HCT116 (cell line): ENCODE data around the gene ATG101. TPM values are rescaled to one million over a fixed set of nuclear protein-coding genes. Genes with fewer than 3 reads are reported as not detected.

ENCODE experiments used
- ATAC-seq: fragments of 200-7000 bp; cut with Tn5 transposase; 2 replicates; pipeline ENCODE4 v1.9.1; 2020; ENCODE audit warnings: mild to moderate bottlenecking, moderate library complexity
- BruUV-seq: library from RNA; stranded (reverse); fragments of 400-500 nt; replicated peaks from 2 replicates; lab custom pipeline; 2021; lab: Mats Ljungman, UMichigan
- CTCF ChIA-PET: fragments of 300-600 bp; sonication (Branson Sonifier 250); formaldehyde crosslinking; loops from one replicate; lab custom pipeline; 2021; ENCODE audit warnings: antibody characterized with exemption; lab: Charles Lee
- POLR2A ChIA-PET: fragments of 300-600, 350-600 bp; sonication (Branson Sonifier 250); formaldehyde crosslinking; loops from one replicate; lab custom pipeline; 2021; ENCODE audit warnings: antibody characterized with exemption; lab: Charles Lee
- RAD21 ChIA-PET, 2 experiments: fragments of 300-600 bp; sonication (Branson Sonifier 250); formaldehyde crosslinking; loops; one replicate each; lab custom pipeline; 2023; ENCODE audit warnings: low total read pairs in 2 of 2; ENCODE audit not compliant: uncharacterized antibody in 2 of 2, unreplicated experiment in 2 of 2, low non-redundant PET in 1 of 2; lab: Charles Lee
- DNase-seq: peaks from one replicate; pipeline ENCODE4 v3.0.0-alpha.2; 2010; ENCODE audit warnings: low read depth, low spot score
- H2AFZ ChIP-seq: fragments of 200-600 bp; shearing (Covaris generic), sonication (generic); 2 replicates; pipeline ENCODE4 v1.6.1; 2017; ENCODE audit warnings: low read depth, mixed run types, mixed read lengths, antibody characterized with exemption, low read length; ENCODE audit not compliant: poor library complexity, severe bottlenecking
- H3K27ac ChIP-seq: 2 replicates; pipeline ENCODE4 v1.5.1; 2012; ENCODE audit warnings: low read depth, low read length
- H3K27me3 ChIP-seq: fragments of 200-600 bp; sonication (generic); 2 replicates; pipeline ENCODE4 v1.6.1; 2016; ENCODE audit warnings: mixed run types, low read length, mixed read lengths; ENCODE audit not compliant: insufficient read depth
- H3K36me3 ChIP-seq, 2 experiments: fragments of 200-500 bp in 1 of 2; fragments of 200-600 bp in 1 of 2; sonication (Bioruptor generic) in 1 of 2; sonication (generic) in 1 of 2; 2 replicates each; pipeline versions ENCODE4 v1.5.1 to v1.6.1; 2014 to 2016; ENCODE audit warnings: low read length in 2 of 2, inconsistent platforms in 1 of 2, mixed read lengths in 1 of 2, mixed run types in 1 of 2; ENCODE audit not compliant: insufficient read depth in 2 of 2, control insufficient read depth in 1 of 2
- H3K4me1 ChIP-seq, 2 experiments: fragments of 200-600 bp in 1 of 2; sonication (generic) in 1 of 2; 2 replicates each; pipeline versions ENCODE4 v1.5.1 to v1.6.1; 2012 to 2017; ENCODE audit warnings: low read length in 2 of 2, inconsistent platforms in 1 of 2, mild to moderate bottlenecking in 1 of 2, mixed read lengths in 1 of 2, mixed run types in 1 of 2, moderate library complexity in 1 of 2; ENCODE audit not compliant: insufficient read depth in 2 of 2, control insufficient read depth in 1 of 2
- H3K4me2 ChIP-seq: fragments of 200-600 bp; sonication (generic); 2 replicates; pipeline ENCODE4 v1.6.1; 2017; ENCODE audit warnings: mixed run types, low read length, mixed read lengths
- H3K4me3 ChIP-seq, 2 experiments: fragments of 200-600 bp in 1 of 2; sonication (generic) in 1 of 2; replicated peaks in 1 of 2; 2 replicates each; pipeline ENCODE4 v1.5.1; 2011 to 2016; ENCODE audit warnings: low read length in 2 of 2, control low read depth in 1 of 2, low read depth in 1 of 2, mild to moderate bottlenecking in 1 of 2, mixed read lengths in 1 of 2, mixed run types in 1 of 2
- H3K79me2 ChIP-seq: fragments of 200-600 bp; sonication (generic); 2 replicates; pipeline ENCODE4 v1.6.1; 2017; ENCODE audit warnings: mild to moderate bottlenecking, mixed run types, low read length, moderate library complexity, mixed read lengths; ENCODE audit not compliant: insufficient read depth
- H3K9ac ChIP-seq: fragments of 200-600 bp; sonication (generic); 2 replicates; pipeline ENCODE4 v1.6.1; 2016; ENCODE audit warnings: low read length, mixed read lengths
- H3K9me2 ChIP-seq: fragments of 200-600 bp; sonication (generic), shearing (Covaris generic); 2 replicates; pipeline ENCODE4 v1.6.1; 2017; ENCODE audit warnings: mixed run types, mild to moderate bottlenecking, moderate library complexity; ENCODE audit not compliant: insufficient read depth
- H3K9me3 ChIP-seq, 2 experiments: fragments of 200-500 bp in 1 of 2; fragments of 200-600 bp in 1 of 2; sonication (Bioruptor generic) in 1 of 2; sonication (generic) in 1 of 2; 2 replicates each; pipeline ENCODE4 v1.6.1; 2014 to 2017; ENCODE audit warnings: low read length in 2 of 2, mixed read lengths in 2 of 2, inconsistent platforms in 1 of 2, low read depth in 1 of 2, mild to moderate bottlenecking in 1 of 2, mixed run types in 1 of 2, moderate library complexity in 1 of 2; ENCODE audit not compliant: control insufficient read depth in 1 of 2, insufficient read depth in 1 of 2
- H4K20me1 ChIP-seq: fragments of 200-600 bp; sonication (generic), shearing (Covaris generic); 2 replicates; pipeline ENCODE4 v1.6.1; 2017; ENCODE audit warnings: mixed run types, mild to moderate bottlenecking, moderate library complexity; ENCODE audit not compliant: insufficient read depth
- CBX3 ChIP-seq: IDR thresholded peaks from 2 replicates; pipeline ENCODE4 v1.6.1; 2012; ENCODE audit warnings: low read depth
- ELF1 ChIP-seq: IDR thresholded peaks from 2 replicates; pipeline ENCODE4 v1.6.1; 2012; ENCODE audit warnings: low read depth, borderline replicate concordance
- EZH2 ChIP-seq: fragments of 200-600 bp; sonication (generic); IDR thresholded peaks from 2 replicates; pipeline ENCODE4 v1.6.1; 2017; ENCODE audit warnings: antibody characterized with exemption, mixed run types
- FOSL1 ChIP-seq: IDR thresholded peaks from 2 replicates; pipeline ENCODE4 v1.6.1; 2012; ENCODE audit warnings: low read depth
- MAX ChIP-seq: IDR thresholded peaks from 2 replicates; pipeline ENCODE4 v1.6.1; 2012
- POLR2A ChIP-seq: IDR thresholded peaks from 2 replicates; pipeline ENCODE4 v1.7.0; 2011; ENCODE audit warnings: borderline replicate concordance; ENCODE audit not compliant: insufficient read depth, insufficient read length; ENCODE audit errors: extremely low read depth
- POLR2AphosphoS5 ChIP-seq: IDR thresholded peaks from 2 replicates; pipeline ENCODE4 v1.6.1; 2011; ENCODE audit warnings: mild to moderate bottlenecking, low read depth, low read length, moderate library complexity
- SIN3A ChIP-seq: IDR thresholded peaks from 2 replicates; pipeline ENCODE4 v1.6.1; 2012; ENCODE audit warnings: low read depth
- SP1 ChIP-seq: IDR thresholded peaks from 2 replicates; pipeline ENCODE4 v1.6.1; 2012; ENCODE audit warnings: low read depth
- SRF ChIP-seq: IDR thresholded peaks from 2 replicates; pipeline ENCODE4 v1.6.1; 2012; ENCODE audit warnings: low read depth
- TCF7L2 ChIP-seq: IDR thresholded peaks from 2 replicates; pipeline ENCODE4 v1.7.0; 2011; ENCODE audit warnings: borderline replicate concordance, inconsistent platforms; ENCODE audit not compliant: insufficient read depth, insufficient read length; ENCODE audit errors: extremely low read depth
- YY1 ChIP-seq: IDR thresholded peaks from 2 replicates; pipeline ENCODE4 v1.6.1; 2011; ENCODE audit warnings: low read length, low read depth, moderate library complexity, mild to moderate bottlenecking; ENCODE audit not compliant: insufficient replicate concordance; ENCODE audit errors: extremely low read depth
- ZFX ChIP-seq: fragments of 450-650 bp; IDR thresholded peaks from 2 replicates; pipeline ENCODE4 v1.6.1; 2017
- ZNF274 ChIP-seq: fragments of 200-500 bp; sonication (Bioruptor generic); IDR thresholded peaks from 2 replicates; pipeline ENCODE4 v1.6.1; 2014; ENCODE audit warnings: mild to moderate bottlenecking, low read depth, low read length, inconsistent platforms
- intact Hi-C: fragments of 100-400 bp; cut with micrococcal nuclease; formaldehyde crosslinking; loops from 2 replicates; pipeline ENCODE4 v1.10.0; 2022
- total RNA-seq: library from RNA; stranded (reverse); gene quantifications from one replicate; pipeline ENCODE4 v1.2.1, GENCODE V29; 2021; ENCODE audit not compliant: unreplicated experiment
- TF ChIP-seq, protein P1 (sequence below), 3 experiments: fragments of 200-600 bp in 1 of 3; sonication (generic) in 1 of 3; IDR thresholded peaks in 2 of 3; conservative IDR thresholded peaks in 1 of 3; 2 replicates each; pipeline ENCODE4 v1.5.1; 2012 to 2017; ENCODE audit warnings: low read depth in 2 of 3, low read length in 2 of 3, antibody characterized with exemption in 1 of 3, borderline replicate concordance in 1 of 3, control low read depth in 1 of 3, mild to moderate bottlenecking in 1 of 3, mixed read lengths in 1 of 3, mixed run types in 1 of 3, moderate library complexity in 1 of 3; ENCODE audit not compliant: insufficient read depth in 1 of 3
- TF ChIP-seq, protein P2 (sequence below): IDR thresholded peaks from 2 replicates; pipeline ENCODE4 v1.6.1; 2012; ENCODE audit warnings: low read depth

ATG101 gene
- total RNA-seq, 1 experiment from 2014 or later = 49.2 TPM

- no peaks in the 10 kb centered on the region for H3K79me2 ChIP-seq
- DNase-seq = no peak
- RAD21 ChIA-PET = interaction anchor here (0.7 to 2.1 kb wide), 8 partner anchors 46 to 121 kb away, joined by 3 to 12 read pairs (median 3); no protein-coding TSS in a partner anchor
- no peaks in the 10 kb centered on the region for H3K36me3 ChIP-seq
- intact Hi-C loops = no loop called here
- peak overlapping the region; percentile 86 for H3K4me2 ChIP-seq
- no peak overlapping the region for H3K27ac ChIP-seq
- H3K9ac ChIP-seq = peak overlapping the region; percentile 64; the same call in 1 of the 2 replicates
- no peak overlapping the region for H2AFZ ChIP-seq
- TSS peak; percentile 49 for BruUV-seq
- H3K9me2 ChIP-seq = no peaks in the 10 kb centered on the region
- TF ChIP-seq SIN3A (no peak), FOSL1 (no peak), POLR2A (no peak), CBX3 (no peak), MAX (no peak), YY1 (no peak), POLR2AphosphoS5 (no peak), ZFX (no peak), ELF1 (no peak), SRF (no peak), EZH2 (no peak), SP1 (no peak), ZNF274 (no peak), TCF7L2 (no peak)
- TF ChIP-seq, protein P1, sequence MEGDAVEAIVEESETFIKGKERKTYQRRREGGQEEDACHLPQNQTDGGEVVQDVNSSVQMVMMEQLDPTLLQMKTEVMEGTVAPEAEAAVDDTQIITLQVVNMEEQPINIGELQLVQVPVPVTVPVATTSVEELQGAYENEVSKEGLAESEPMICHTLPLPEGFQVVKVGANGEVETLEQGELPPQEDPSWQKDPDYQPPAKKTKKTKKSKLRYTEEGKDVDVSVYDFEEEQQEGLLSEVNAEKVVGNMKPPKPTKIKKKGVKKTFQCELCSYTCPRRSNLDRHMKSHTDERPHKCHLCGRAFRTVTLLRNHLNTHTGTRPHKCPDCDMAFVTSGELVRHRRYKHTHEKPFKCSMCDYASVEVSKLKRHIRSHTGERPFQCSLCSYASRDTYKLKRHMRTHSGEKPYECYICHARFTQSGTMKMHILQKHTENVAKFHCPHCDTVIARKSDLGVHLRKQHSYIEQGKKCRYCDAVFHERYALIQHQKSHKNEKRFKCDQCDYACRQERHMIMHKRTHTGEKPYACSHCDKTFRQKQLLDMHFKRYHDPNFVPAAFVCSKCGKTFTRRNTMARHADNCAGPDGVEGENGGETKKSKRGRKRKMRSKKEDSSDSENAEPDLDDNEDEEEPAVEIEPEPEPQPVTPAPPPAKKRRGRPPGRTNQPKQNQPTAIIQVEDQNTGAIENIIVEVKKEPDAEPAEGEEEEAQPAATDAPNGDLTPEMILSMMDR (IDR thresholded peaks at IDR 0.05 in 2 of 3, conservative IDR thresholded peaks at IDR 0.05 in 1 of 3; ENCODE audit: borderline replicate concordance in 1 of 3, insufficient read depth in 1 of 3, low read depth in 2 of 3, low read length in 2 of 3) = no peak
- TF ChIP-seq, protein P2, sequence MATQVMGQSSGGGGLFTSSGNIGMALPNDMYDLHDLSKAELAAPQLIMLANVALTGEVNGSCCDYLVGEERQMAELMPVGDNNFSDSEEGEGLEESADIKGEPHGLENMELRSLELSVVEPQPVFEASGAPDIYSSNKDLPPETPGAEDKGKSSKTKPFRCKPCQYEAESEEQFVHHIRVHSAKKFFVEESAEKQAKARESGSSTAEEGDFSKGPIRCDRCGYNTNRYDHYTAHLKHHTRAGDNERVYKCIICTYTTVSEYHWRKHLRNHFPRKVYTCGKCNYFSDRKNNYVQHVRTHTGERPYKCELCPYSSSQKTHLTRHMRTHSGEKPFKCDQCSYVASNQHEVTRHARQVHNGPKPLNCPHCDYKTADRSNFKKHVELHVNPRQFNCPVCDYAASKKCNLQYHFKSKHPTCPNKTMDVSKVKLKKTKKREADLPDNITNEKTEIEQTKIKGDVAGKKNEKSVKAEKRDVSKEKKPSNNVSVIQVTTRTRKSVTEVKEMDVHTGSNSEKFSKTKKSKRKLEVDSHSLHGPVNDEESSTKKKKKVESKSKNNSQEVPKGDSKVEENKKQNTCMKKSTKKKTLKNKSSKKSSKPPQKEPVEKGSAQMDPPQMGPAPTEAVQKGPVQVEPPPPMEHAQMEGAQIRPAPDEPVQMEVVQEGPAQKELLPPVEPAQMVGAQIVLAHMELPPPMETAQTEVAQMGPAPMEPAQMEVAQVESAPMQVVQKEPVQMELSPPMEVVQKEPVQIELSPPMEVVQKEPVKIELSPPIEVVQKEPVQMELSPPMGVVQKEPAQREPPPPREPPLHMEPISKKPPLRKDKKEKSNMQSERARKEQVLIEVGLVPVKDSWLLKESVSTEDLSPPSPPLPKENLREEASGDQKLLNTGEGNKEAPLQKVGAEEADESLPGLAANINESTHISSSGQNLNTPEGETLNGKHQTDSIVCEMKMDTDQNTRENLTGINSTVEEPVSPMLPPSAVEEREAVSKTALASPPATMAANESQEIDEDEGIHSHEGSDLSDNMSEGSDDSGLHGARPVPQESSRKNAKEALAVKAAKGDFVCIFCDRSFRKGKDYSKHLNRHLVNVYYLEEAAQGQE = no peak
- TF ChIP-seq, all 23 proteins: peak for 0
- ChIA-PET POLR2A (interaction anchor here (1.5 to 3.4 kb wide), 6 partner anchors 11 to 90 kb away, joined by 6 to 18 read pairs (median 12); partner anchors contain the start of genes ATG101 and NR4A1), CTCF (interaction anchor here (1.1 to 8.6 kb wide), 21 partner anchors 9 to 133 kb away, joined by 3 to 174 read pairs (median 22); partner anchors contain the start of genes ATG101, NR4A1 and SMIM41)
- Histone ChIP-seq H4K20me1 (no peaks in the 10 kb centered on the region), H3K27me3 (no peaks in the 10 kb centered on the region), H3K4me1 (peaks cover 34 to 58% of the 10 kb centered on the region in 2 experiments), H3K4me3 (peak overlapping the region in 1 of 2 experiments; percentile 62; a peak in 1 of 4 replicates), H3K9me3 (no peaks in the 10 kb centered on the region)
- ATAC-seq = no peak
Measured at GRCh38 chr12:52026263-52026662, 43.5 kb upstream of the ATG101 start.
